Parathyroid adenoma (tissue), 2 donors: ENCODE measurements around the gene AZIN2.

Source experiments
- H2AFZ ChIP-seq: fragments of 300-600 bp; sonication (generic); one replicate; pipeline ENCODE4 v1.7.0; 2017; ENCODE audit warnings: antibody characterized with exemption, mild to moderate bottlenecking
- H3K27ac ChIP-seq: fragments of 300-600 bp; sonication (generic); one replicate; pipeline ENCODE4 v1.7.0; 2017
- H3K27me3 ChIP-seq: fragments of 300-600 bp; sonication (generic); one replicate; pipeline ENCODE4 v1.7.0; 2017; ENCODE audit warnings: low read length; ENCODE audit not compliant: control insufficient read depth, insufficient read depth
- H3K36me3 ChIP-seq: fragments of 300-600 bp; sonication (generic); one replicate; pipeline ENCODE4 v1.7.0; 2017; ENCODE audit warnings: low read length; ENCODE audit not compliant: control insufficient read depth, insufficient read depth
- H3K4me1 ChIP-seq: fragments of 300-600 bp; sonication (generic); one replicate; pipeline ENCODE4 v1.7.0; 2017; ENCODE audit warnings: control low read depth
- H3K4me2 ChIP-seq: fragments of 300-600 bp; sonication (generic); one replicate; pipeline ENCODE4 v1.7.0; 2017; ENCODE audit warnings: low read length
- H3K4me3 ChIP-seq: fragments of 300-600 bp; sonication (generic); one replicate; pipeline ENCODE4 v1.7.0; 2017; ENCODE audit warnings: low read depth, low read length
- H3K79me2 ChIP-seq: fragments of 300-600 bp; sonication (generic); one replicate; pipeline ENCODE4 v1.7.0; 2017; ENCODE audit warnings: control low read depth
- H3K9ac ChIP-seq: fragments of 300-600 bp; sonication (generic); one replicate; pipeline ENCODE4 v1.7.0; 2017; ENCODE audit warnings: mild to moderate bottlenecking
- H3K9me3 ChIP-seq: fragments of 300-600 bp; sonication (generic); one replicate; pipeline ENCODE4 v1.7.0; 2017; ENCODE audit warnings: low read length; ENCODE audit not compliant: control insufficient read depth
- TF ChIP-seq, protein P1 (sequence below): fragments of 300-600 bp; sonication (generic); IDR thresholded peaks from one replicate; pipeline ENCODE4 v1.7.0; 2017; ENCODE audit warnings: antibody characterized with exemption, mild to moderate bottlenecking
- donor health status: primary hyperparathyroidism.

Gene AZIN2

GRCh38 chr1:33147997-33148314, 67.0 kb downstream of the AZIN2 start:
- Histone ChIP-seq H3K4me2 (no peak overlapping the region), H3K4me1 (no peaks in the 10 kb centered on the region), H3K9me3 (no peaks in the 10 kb centered on the region), H3K27ac (no peak overlapping the region), H3K27me3 (no peaks in the 10 kb centered on the region), H3K36me3 (no peaks in the 10 kb centered on the region), H3K9ac (no peak overlapping the region), H3K79me2 (no peaks in the 10 kb centered on the region), H2AFZ (no peak overlapping the region), H3K4me3 (no peak overlapping the region)
- TF ChIP-seq, protein P1, sequence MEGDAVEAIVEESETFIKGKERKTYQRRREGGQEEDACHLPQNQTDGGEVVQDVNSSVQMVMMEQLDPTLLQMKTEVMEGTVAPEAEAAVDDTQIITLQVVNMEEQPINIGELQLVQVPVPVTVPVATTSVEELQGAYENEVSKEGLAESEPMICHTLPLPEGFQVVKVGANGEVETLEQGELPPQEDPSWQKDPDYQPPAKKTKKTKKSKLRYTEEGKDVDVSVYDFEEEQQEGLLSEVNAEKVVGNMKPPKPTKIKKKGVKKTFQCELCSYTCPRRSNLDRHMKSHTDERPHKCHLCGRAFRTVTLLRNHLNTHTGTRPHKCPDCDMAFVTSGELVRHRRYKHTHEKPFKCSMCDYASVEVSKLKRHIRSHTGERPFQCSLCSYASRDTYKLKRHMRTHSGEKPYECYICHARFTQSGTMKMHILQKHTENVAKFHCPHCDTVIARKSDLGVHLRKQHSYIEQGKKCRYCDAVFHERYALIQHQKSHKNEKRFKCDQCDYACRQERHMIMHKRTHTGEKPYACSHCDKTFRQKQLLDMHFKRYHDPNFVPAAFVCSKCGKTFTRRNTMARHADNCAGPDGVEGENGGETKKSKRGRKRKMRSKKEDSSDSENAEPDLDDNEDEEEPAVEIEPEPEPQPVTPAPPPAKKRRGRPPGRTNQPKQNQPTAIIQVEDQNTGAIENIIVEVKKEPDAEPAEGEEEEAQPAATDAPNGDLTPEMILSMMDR = no peak

GRCh38 chr1:33148615-33149014, 67.7 kb downstream of the AZIN2 start:
- no peaks in the 10 kb centered on the region for H3K4me1 ChIP-seq
- no peak overlapping the region for H3K9ac ChIP-seq
- H3K36me3 ChIP-seq = no peaks in the 10 kb centered on the region
- no peak overlapping the region for H3K4me2 ChIP-seq
- H3K9me3 ChIP-seq = no peaks in the 10 kb centered on the region
- no peaks in the 10 kb centered on the region for H3K27me3 ChIP-seq
- H3K27ac ChIP-seq = no peak overlapping the region
- H3K4me3 ChIP-seq = no peak overlapping the region
- TF ChIP-seq, protein P1 = no peak
- H2AFZ ChIP-seq = no peak overlapping the region
- no peaks in the 10 kb centered on the region for H3K79me2 ChIP-seq

- Histone ChIP-seq H3K4me1 (no peaks in the 10 kb centered on the region), H3K27me3 (no peaks in the 10 kb centered on the region), H2AFZ (no peak overlapping the region), H3K4me3 (no peak overlapping the region), H3K79me2 (no peaks in the 10 kb centered on the region), H3K27ac (no peak overlapping the region), H3K4me2 (no peak overlapping the region), H3K9ac (no peak overlapping the region), H3K36me3 (no peaks in the 10 kb centered on the region), H3K9me3 (no peaks in the 10 kb centered on the region)
- TF ChIP-seq, protein P1 = no peak
Observed at GRCh38 chr1:33149453-33150190, 68.7 kb downstream of the AZIN2 start.

GRCh38 chr1:33150522-33150921, 69.6 kb downstream of the AZIN2 start:
- TF ChIP-seq, protein P1 = no peak
- Histone ChIP-seq H3K36me3 (no peaks in the 10 kb centered on the region), H3K4me2 (no peak overlapping the region), H3K79me2 (no peaks in the 10 kb centered on the region), H3K4me3 (no peak overlapping the region), H3K27ac (no peak overlapping the region), H3K27me3 (no peaks in the 10 kb centered on the region), H3K4me1 (no peaks in the 10 kb centered on the region), H3K9me3 (no peaks in the 10 kb centered on the region), H2AFZ (no peak overlapping the region), H3K9ac (no peak overlapping the region)

DNA sequence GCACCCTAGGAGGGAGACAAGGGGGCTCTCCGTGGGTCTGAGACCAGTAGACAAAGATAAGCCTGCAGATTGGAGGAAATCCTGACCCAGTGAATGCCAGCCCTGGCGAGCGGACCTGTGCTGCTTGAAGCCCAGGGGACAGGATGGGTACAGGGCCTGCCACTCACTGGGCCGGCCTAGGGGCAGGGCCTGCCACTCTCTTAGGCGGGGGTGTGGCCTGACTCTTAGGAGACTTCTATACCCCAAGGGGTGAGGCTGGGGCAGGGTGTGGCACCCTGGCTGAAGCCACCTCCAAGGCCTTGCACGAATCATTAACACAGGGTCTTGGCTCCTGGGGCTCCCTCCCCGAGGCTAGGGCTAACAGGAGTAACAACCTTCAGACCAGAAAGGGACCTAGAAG, 70.2 kb downstream of the AZIN2 start:
- no peaks in the 10 kb centered on the region for H3K36me3 ChIP-seq
- no peak overlapping the region for H3K9ac ChIP-seq
- H2AFZ ChIP-seq = no peak overlapping the region
- TF ChIP-seq, protein P1 = no peak
- H3K27ac ChIP-seq = no peak overlapping the region
- H3K4me2 ChIP-seq = no peak overlapping the region
- no peaks in the 10 kb centered on the region for H3K9me3 ChIP-seq
- no peaks in the 10 kb centered on the region for H3K27me3 ChIP-seq
- H3K4me3 ChIP-seq = no peak overlapping the region
- H3K79me2 ChIP-seq = no peaks in the 10 kb centered on the region
- H3K4me1 ChIP-seq = no peaks in the 10 kb centered on the region
